Keratinocyte (primary cell): Measurements from ENCODE around the gene AKR1B1. TPM values are rescaled to one million over a fixed set of nuclear protein-coding genes. Genes with fewer than 3 reads are reported as not detected.

ENCODE experiments used
- DNase-seq: peaks from one replicate; pipeline ENCODE4 v3.0.0-alpha.2; 2011; ENCODE audit warnings: low read depth, missing footprints, low spot score
- FAIRE-seq: peaks from 2 replicates; lab custom pipeline; 2011; peaks lifted over from hg19 to GRCh38; lab: Jason Lieb, UNC
- H2AFZ ChIP-seq: 2 replicates; pipeline ENCODE4 v1.6.0; 2012; ENCODE audit warnings: low read length, control low read depth, inconsistent platforms; ENCODE audit not compliant: control insufficient read depth
- H3K27ac ChIP-seq: 2 replicates; pipeline ENCODE4 v1.5.1; 2011; ENCODE audit warnings: low read length; ENCODE audit not compliant: control insufficient read depth, insufficient read depth
- H3K27me3 ChIP-seq: 3 replicates; pipeline ENCODE4 v1.6.0; 2011; ENCODE audit warnings: low read length; ENCODE audit not compliant: control insufficient read depth, insufficient read depth; ENCODE audit errors: extremely low read depth
- H3K36me3 ChIP-seq, 2 experiments: 2 replicates in 1 of 2; 3 replicates in 1 of 2; pipeline ENCODE4 v1.5.1; 2011; ENCODE audit warnings: low read length in 2 of 2, mild to moderate bottlenecking in 1 of 2; ENCODE audit not compliant: control insufficient read depth in 2 of 2, insufficient read depth in 2 of 2; ENCODE audit errors: extremely low read depth in 1 of 2
- H3K4me1 ChIP-seq: 3 replicates; pipeline ENCODE4 v1.5.1; 2011; ENCODE audit warnings: low read length; ENCODE audit not compliant: control insufficient read depth, insufficient read depth; ENCODE audit errors: extremely low read depth
- H3K4me2 ChIP-seq: 3 replicates; pipeline ENCODE4 v1.6.0; 2011; ENCODE audit warnings: low read depth, low read length; ENCODE audit not compliant: control insufficient read depth, insufficient read depth; ENCODE audit errors: extremely low read depth
- H3K4me3 ChIP-seq, 3 experiments: fragments of 200-600 bp in 1 of 3; sonication (generic) in 1 of 3; 2 replicates in 2 of 3; 3 replicates in 1 of 3; pipeline ENCODE4 v1.5.1; 2011 to 2016; ENCODE audit warnings: low read length in 3 of 3, mild to moderate bottlenecking in 3 of 3, control low read depth in 2 of 3, inconsistent platforms in 1 of 3, low read depth in 1 of 3, mixed read lengths in 1 of 3, mixed run types in 1 of 3, moderate library complexity in 1 of 3; ENCODE audit not compliant: control insufficient read depth in 2 of 3, insufficient read depth in 2 of 3; ENCODE audit errors: extremely low read depth in 1 of 3
- H3K79me2 ChIP-seq: 2 replicates; pipeline ENCODE4 v1.6.0; 2012; ENCODE audit warnings: low read length; ENCODE audit not compliant: control insufficient read depth, insufficient read depth
- H3K9ac ChIP-seq: 3 replicates; pipeline ENCODE4 v1.6.0; 2011; ENCODE audit warnings: low read length; ENCODE audit not compliant: control insufficient read depth, insufficient read depth; ENCODE audit errors: extremely low read depth
- H3K9me1 ChIP-seq: 3 replicates; pipeline ENCODE4 v1.6.0; 2011; ENCODE audit warnings: low read length; ENCODE audit not compliant: control insufficient read depth, insufficient read depth; ENCODE audit errors: extremely low read depth
- H3K9me3 ChIP-seq: 2 replicates; pipeline ENCODE4 v1.5.1; 2012; ENCODE audit warnings: low read depth, low read length; ENCODE audit not compliant: control insufficient read depth
- H4K20me1 ChIP-seq: 3 replicates; pipeline ENCODE4 v1.6.0; 2011; ENCODE audit warnings: low read length; ENCODE audit not compliant: control insufficient read depth, insufficient read depth; ENCODE audit errors: extremely low read depth
- CTCF ChIP-seq, 3 experiments: IDR thresholded peaks in 1 of 3; conservative IDR thresholded peaks in 1 of 3; optimal IDR thresholded peaks in 1 of 3; 2 replicates in 2 of 3; 3 replicates in 1 of 3; pipeline versions ENCODE3 to v1.5.1; 2011; ENCODE audit warnings: low read length in 3 of 3, mild to moderate bottlenecking in 3 of 3, moderate library complexity in 2 of 3, control low read depth in 1 of 3, inconsistent platforms in 1 of 3; ENCODE audit not compliant: insufficient read depth in 2 of 3; ENCODE audit errors: extremely low read depth in 1 of 3
- EZH2 ChIP-seq: IDR thresholded peaks from one replicate; pipeline ENCODE4 v1.6.1; 2012; ENCODE audit warnings: inconsistent platforms, mild to moderate bottlenecking, low read length, moderate library complexity
- dilution Hi-C: fragments of 300-500 bp; cut with MboI; formaldehyde crosslinking; loops from one replicate; pipeline ENCODE4 v1.7.0; 2020; ENCODE audit warnings: low sequenced_read_pairs; ENCODE audit not compliant: extremely low pct_ligation_motif_present
- polyA plus RNA-seq, 5 experiments: library from polyadenylated mRNA; depleted of rRNA in 3 of 5; stranded (reverse) in 3 of 5; stranded (forward) in 1 of 5; unstranded in 1 of 5; fragments of >200 nt; gene quantifications; 1 replicate in 1 of 5; 2 replicates in 3 of 5; 3 replicates in 1 of 5; pipeline versions ENCODE4 v1.2.1 to v1.2.3, GENCODE V29; 2011 to 2012; ENCODE audit warnings: missing spikeins in 2 of 5, low read depth in 1 of 5, low replicate concordance in 1 of 5

AKR1B1 gene
- polyA plus RNA-seq, 1 donor (not counting 4 experiments of a cell fraction or from before 2014, with no cell fraction given) = 139 TPM

- Histone ChIP-seq H3K36me3 (peaks cover 3 to 21% of the 10 kb centered on the region in 2 experiments), H3K4me1 (peaks cover 18% of the 10 kb centered on the region), H3K9me1 (no peaks in the 10 kb centered on the region), H3K27ac (no peak overlapping the region), H3K4me3 (no peak overlapping the region), H3K4me2 (no peak overlapping the region), H2AFZ (no peak overlapping the region), H3K79me2 (no peaks in the 10 kb centered on the region), H4K20me1 (no peaks in the 10 kb centered on the region), H3K27me3 (no peaks in the 10 kb centered on the region), H3K9ac (no peak overlapping the region), H3K9me3 (no peaks in the 10 kb centered on the region)
- dilution Hi-C loops = no loop called here
- FAIRE-seq (no peak), DNase-seq (no peak)
- no peak for TF ChIP-seq EZH2
- TF ChIP-seq CTCF (optimal IDR thresholded peaks at IDR 0.05 in 1 of 3, IDR thresholded peaks at IDR 0.05 in 1 of 3, conservative IDR thresholded peaks at IDR 0.05 in 1 of 3; ENCODE audit: extremely low read depth in 1 of 3, insufficient read depth in 2 of 3, low read length in 3 of 3) = no peak
Measured at GRCh38 chr7:134440476-134440875, 18.4 kb downstream of the AKR1B1 start.

- TF ChIP-seq CTCF (optimal IDR thresholded peaks at IDR 0.05 in 1 of 3, IDR thresholded peaks at IDR 0.05 in 1 of 3, conservative IDR thresholded peaks at IDR 0.05 in 1 of 3; ENCODE audit: extremely low read depth in 1 of 3, insufficient read depth in 2 of 3, low read length in 3 of 3) (no peak), EZH2 (no peak)
- Histone ChIP-seq H3K4me3 (no peak overlapping the region), H3K4me1 (peaks cover 19% of the 10 kb centered on the region), H3K9me1 (no peaks in the 10 kb centered on the region), H3K36me3 (peaks cover 3 to 21% of the 10 kb centered on the region in 2 experiments), H3K9ac (no peak overlapping the region), H3K4me2 (no peak overlapping the region), H3K79me2 (no peaks in the 10 kb centered on the region), H2AFZ (no peak overlapping the region), H4K20me1 (no peaks in the 10 kb centered on the region), H3K9me3 (no peaks in the 10 kb centered on the region), H3K27ac (no peak overlapping the region), H3K27me3 (no peaks in the 10 kb centered on the region)
- DNase-seq (no peak), FAIRE-seq (no peak)
- dilution Hi-C loops = no loop called here
Measured at GRCh38 chr7:134440067-134440466, 18.8 kb downstream of the AKR1B1 start.
